GM12891 (cell line): Measurements from ENCODE around the gene BOLL.

Experiments used
- DNase-seq: peaks from one replicate; pipeline ENCODE4 v3.0.0; 2011; ENCODE audit warnings: low spot score; ENCODE audit not compliant: insufficient read length
- FAIRE-seq: peaks from 2 replicates; lab custom pipeline; 2011; peaks lifted over from hg19 to GRCh38; lab: Jason Lieb, UNC
- PAX5 ChIP-seq: IDR thresholded peaks from 2 replicates; pipeline ENCODE4 v1.6.1; 2011; ENCODE audit warnings: low read length, moderate library complexity, mild to moderate bottlenecking; ENCODE audit not compliant: insufficient read depth, severe bottlenecking
- POLR2A ChIP-seq: IDR thresholded peaks from 2 replicates; pipeline ENCODE4 v1.6.1; 2011; ENCODE audit warnings: low read depth, low read length, control low read depth
- POLR2AphosphoS5 ChIP-seq: IDR thresholded peaks from 2 replicates; pipeline ENCODE4 v1.6.1; 2011; ENCODE audit warnings: low read depth, low read length, control low read depth
- POU2F2 ChIP-seq: IDR thresholded peaks from 2 replicates; pipeline ENCODE4 v1.6.1; 2011; ENCODE audit warnings: low read depth, mild to moderate bottlenecking, control low read depth, low read length, moderate library complexity
- SPI1 ChIP-seq: IDR thresholded peaks from 2 replicates; pipeline ENCODE4 v1.6.1; 2011; ENCODE audit warnings: low read depth, low read length, control low read depth
- TAF1 ChIP-seq: IDR thresholded peaks from 2 replicates; pipeline ENCODE4 v1.6.1; 2011; ENCODE audit warnings: low read depth, low read length, control low read depth

The BOLL gene

GRCh38 chr2:197795277-197795676, 10.2 kb upstream of the BOLL start:
- FAIRE-seq (no peak), DNase-seq (no peak)
- no peak for TF ChIP-seq PAX5
- no peak for TF ChIP-seq TAF1
- TF ChIP-seq SPI1 = no peak
- no peak for TF ChIP-seq POU2F2
- no peak for TF ChIP-seq POLR2A

- no peak for FAIRE-seq
- no peak for TF ChIP-seq PAX5
- no peak for TF ChIP-seq POU2F2
- no peak for TF ChIP-seq POLR2A
- no peak for TF ChIP-seq SPI1
- no peak for TF ChIP-seq TAF1
- no peak for TF ChIP-seq POLR2AphosphoS5
Observed at GRCh38 chr2:197793456-197793855, 8.3 kb upstream of the BOLL start.

GRCh38 chr2:197786010-197786877, 1.1 kb upstream of the BOLL start:
- TF ChIP-seq PAX5 (no peak), POLR2AphosphoS5 (no peak), SPI1 (no peak), POLR2A (no peak), TAF1 (no peak), POU2F2 (no peak)
- DNase-seq (peak; percentile 60), FAIRE-seq (peak; percentile 55)

More at GRCh38 chr2:197793456-197793855, 8.3 kb upstream of the BOLL start:
- no peak for DNase-seq

- TF ChIP-seq PAX5 (no peak), POLR2AphosphoS5 (no peak), SPI1 (no peak), POU2F2 (no peak), TAF1 (no peak), POLR2A (no peak)
- FAIRE-seq (no peak), DNase-seq (no peak)
Observed at GRCh38 chr2:197782126-197782525, 3.0 kb downstream of the BOLL start.

GRCh38 chr2:197779261-197779660, 5.9 kb downstream of the BOLL start:
- TF ChIP-seq SPI1 (no peak), POU2F2 (no peak)
- DNase-seq (no peak), FAIRE-seq (no peak)

- peak; percentile 51 for FAIRE-seq
Observed at GRCh38 chr2:197777823-197778407, 7.2 kb downstream of the BOLL start.

GRCh38 chr2:197760293-197760657, 24.8 kb downstream of the BOLL start:
- no peak for FAIRE-seq
- no peak for TF ChIP-seq POLR2A
- TF ChIP-seq POU2F2 = no peak
- TF ChIP-seq SPI1 = no peak
- no peak for TF ChIP-seq PAX5
- TF ChIP-seq POLR2AphosphoS5 = no peak
- TF ChIP-seq TAF1 = no peak
- no peak for DNase-seq

More at GRCh38 chr2:197777823-197778407, 7.2 kb downstream of the BOLL start:
- no peak for TF ChIP-seq POLR2AphosphoS5
- no peak for TF ChIP-seq TAF1
- TF ChIP-seq POLR2A = no peak
- no peak for TF ChIP-seq PAX5
- no peak for TF ChIP-seq SPI1
- DNase-seq = no peak

- FAIRE-seq = no peak
- TF ChIP-seq POLR2AphosphoS5 (no peak), POLR2A (no peak), SPI1 (no peak), TAF1 (no peak), POU2F2 (no peak), PAX5 (no peak)
- no peak for DNase-seq
Observed at GRCh38 chr2:197759625-197760292, 25.4 kb downstream of the BOLL start.

GRCh38 chr2:197759013-197759412, 26.1 kb downstream of the BOLL start:
- no peak for FAIRE-seq
- TF ChIP-seq POU2F2 (no peak), PAX5 (no peak), TAF1 (no peak), POLR2A (no peak), POLR2AphosphoS5 (no peak), SPI1 (no peak)

More at GRCh38 chr2:197759013-197759412, 26.1 kb downstream of the BOLL start:
- no peak for DNase-seq
